ENCODE data around the gene SPAG16.

Gene SPAG16

DNA sequence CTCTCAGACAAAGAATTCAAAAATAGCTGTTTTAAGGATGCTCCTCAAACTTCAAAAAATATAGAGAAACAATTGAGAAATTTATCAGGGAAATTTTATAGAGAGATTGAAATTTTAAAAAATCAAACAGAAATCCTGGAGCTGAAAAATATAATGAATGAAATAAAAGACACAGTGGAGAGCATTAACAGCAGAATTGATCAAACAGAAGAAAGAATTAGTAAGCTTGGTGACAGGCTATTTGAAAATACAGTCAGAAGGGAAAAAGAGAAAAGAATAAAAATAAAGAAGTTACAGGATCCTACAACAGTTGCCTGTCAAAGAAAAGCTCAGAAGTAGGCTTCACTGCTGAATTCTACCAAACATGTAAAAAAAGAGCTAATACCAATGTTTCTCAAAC, 832.8 kb downstream of the SPAG16 start:
- no peaks in the 10 kb centered on the region for H3K36me3 ChIP-seq (ENCODE audit: insufficient read depth, insufficient read length, low read length)
- TF ChIP-seq SUZ12 (IDR thresholded peaks at IDR 0.05; ENCODE audit: extremely low read depth, insufficient read depth, insufficient read length), result no peak
- no peak for TF ChIP-seq YY1 (IDR thresholded peaks at IDR 0.05; ENCODE audit: insufficient read depth, insufficient read length)
- TF ChIP-seq ZNF274 (IDR thresholded peaks at IDR 0.05; ENCODE audit: low read depth, low read length), result no peak
- peaks cover 21% of the 10 kb centered on the region for H3K9me3 ChIP-seq (ENCODE audit: insufficient read depth, low read length)
- no peaks in the 10 kb centered on the region for H3K27me3 ChIP-seq (ENCODE audit: insufficient read depth, insufficient read length)
- H3K9ac ChIP-seq (ENCODE audit: insufficient read length, low read depth), result no peak overlapping the region
- H3K4me3 ChIP-seq (ENCODE audit: insufficient read length, low read depth), result no peak overlapping the region
- peaks cover 2% of the 10 kb centered on the region for H3K4me1 ChIP-seq (ENCODE audit: insufficient read depth, insufficient read length)
- DNase-seq (ENCODE audit: low read depth, low spot score), result no peak

DNA sequence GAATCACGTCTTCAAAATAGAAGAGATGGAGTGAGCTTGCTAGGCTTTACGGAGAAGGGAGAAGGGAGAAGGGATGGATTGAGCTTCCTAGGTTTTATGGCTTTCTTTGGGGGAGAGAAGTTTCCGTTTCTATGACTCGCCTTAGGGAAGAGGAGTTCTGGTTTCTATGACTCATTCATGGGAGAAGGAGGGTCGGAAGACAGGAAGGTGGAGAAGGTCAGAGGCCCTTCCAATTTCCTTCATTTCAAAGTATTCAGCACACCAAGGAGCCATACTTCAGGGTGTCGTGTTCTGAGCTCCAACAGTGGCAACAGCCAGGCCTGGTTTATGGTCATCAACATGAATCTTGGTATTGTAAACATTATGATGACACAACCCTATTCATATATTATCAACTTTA, 841.9 kb downstream of the SPAG16 start:
- TF ChIP-seq SUZ12 (IDR thresholded peaks at IDR 0.05; ENCODE audit: extremely low read depth, insufficient read depth, insufficient read length) (no peak), YY1 (IDR thresholded peaks at IDR 0.05; ENCODE audit: insufficient read depth, insufficient read length) (no peak), ZNF274 (IDR thresholded peaks at IDR 0.05; ENCODE audit: low read depth, low read length) (no peak)
- Histone ChIP-seq H3K4me3 (ENCODE audit: insufficient read length, low read depth) (no peak overlapping the region), H3K4me1 (ENCODE audit: insufficient read depth, insufficient read length) (no peaks in the 10 kb centered on the region), H3K9me3 (ENCODE audit: insufficient read depth, low read length) (0 out of 2 replicates have a peak, but pooled peaks cover 4% of the 10 kb centered on the region), H3K9ac (ENCODE audit: insufficient read length, low read depth) (no peak overlapping the region), H3K27me3 (ENCODE audit: insufficient read depth, insufficient read length) (no peaks in the 10 kb centered on the region), H3K36me3 (ENCODE audit: insufficient read depth, insufficient read length, low read length) (no peaks in the 10 kb centered on the region)
- DNase-seq (ENCODE audit: low read depth, low spot score), result no peak

DNA sequence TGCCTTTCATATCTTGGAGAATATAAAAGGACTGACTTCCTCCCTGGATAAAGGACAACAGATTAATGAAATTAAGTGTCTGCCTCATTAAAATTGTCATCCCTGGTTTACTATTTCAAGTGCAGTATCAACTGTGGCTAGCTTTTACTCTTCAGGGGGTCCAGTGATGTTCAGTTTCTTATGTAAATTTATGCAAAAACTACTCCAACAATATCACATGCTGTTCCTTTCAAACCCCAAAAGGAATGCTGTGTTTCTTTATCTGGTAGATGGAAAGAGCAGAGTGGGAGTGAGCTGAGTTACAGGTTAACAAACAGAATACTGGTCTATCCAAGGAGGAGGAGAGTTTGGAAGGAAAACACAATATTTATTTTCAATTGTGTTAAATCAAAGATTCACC, 842.9 kb downstream of the SPAG16 start:
- H3K36me3 ChIP-seq (ENCODE audit: insufficient read depth, insufficient read length, low read length), result no peaks in the 10 kb centered on the region
- TF ChIP-seq YY1 (IDR thresholded peaks at IDR 0.05; ENCODE audit: insufficient read depth, insufficient read length), result no peak
- no peak for TF ChIP-seq ZNF274 (IDR thresholded peaks at IDR 0.05; ENCODE audit: low read depth, low read length)
- TF ChIP-seq SUZ12 (IDR thresholded peaks at IDR 0.05; ENCODE audit: extremely low read depth, insufficient read depth, insufficient read length), result no peak
- H3K4me1 ChIP-seq (ENCODE audit: insufficient read depth, insufficient read length), result no peaks in the 10 kb centered on the region
- no peaks in the 10 kb centered on the region for H3K27me3 ChIP-seq (ENCODE audit: insufficient read depth, insufficient read length)
- H3K9ac ChIP-seq (ENCODE audit: insufficient read length, low read depth), result no peak overlapping the region
- 0 out of 2 replicates have a peak, but pooled peaks cover 4% of the 10 kb centered on the region for H3K9me3 ChIP-seq (ENCODE audit: insufficient read depth, low read length)
- H3K4me3 ChIP-seq (ENCODE audit: insufficient read length, low read depth), result no peak overlapping the region
- peak; percentile 84 for DNase-seq (ENCODE audit: low read depth, low spot score)

DNA sequence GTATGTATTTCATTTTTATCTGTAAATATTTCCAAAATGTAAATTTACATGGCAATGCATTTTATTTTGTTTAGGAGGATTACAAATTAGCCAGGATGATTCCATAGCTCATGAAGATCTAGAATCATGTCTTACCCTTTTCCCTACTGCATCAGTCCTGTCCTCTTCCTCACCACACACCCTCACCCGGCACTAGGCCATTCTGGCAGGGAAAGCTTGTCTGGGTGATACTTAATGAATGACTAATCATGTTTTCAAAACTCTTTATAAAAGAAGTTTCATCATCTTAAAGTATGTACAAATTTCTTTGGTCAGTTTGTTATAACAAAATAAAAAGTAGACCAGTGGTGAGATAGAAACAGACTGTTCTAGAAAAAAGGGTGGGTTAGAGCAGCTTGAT, 843.3 kb downstream of the SPAG16 start:
- TF ChIP-seq YY1 (IDR thresholded peaks at IDR 0.05; ENCODE audit: insufficient read depth, insufficient read length) (no peak), ZNF274 (IDR thresholded peaks at IDR 0.05; ENCODE audit: low read depth, low read length) (no peak), SUZ12 (IDR thresholded peaks at IDR 0.05; ENCODE audit: extremely low read depth, insufficient read depth, insufficient read length) (no peak)
- Histone ChIP-seq H3K4me1 (ENCODE audit: insufficient read depth, insufficient read length) (no peaks in the 10 kb centered on the region), H3K36me3 (ENCODE audit: insufficient read depth, insufficient read length, low read length) (no peaks in the 10 kb centered on the region), H3K27me3 (ENCODE audit: insufficient read depth, insufficient read length) (no peaks in the 10 kb centered on the region), H3K9ac (ENCODE audit: insufficient read length, low read depth) (no peak overlapping the region), H3K4me3 (ENCODE audit: insufficient read length, low read depth) (no peak overlapping the region), H3K9me3 (ENCODE audit: insufficient read depth, low read length) (0 out of 2 replicates have a peak, but pooled peaks cover 4% of the 10 kb centered on the region)
- no peak for DNase-seq (ENCODE audit: low read depth, low spot score)

DNA sequence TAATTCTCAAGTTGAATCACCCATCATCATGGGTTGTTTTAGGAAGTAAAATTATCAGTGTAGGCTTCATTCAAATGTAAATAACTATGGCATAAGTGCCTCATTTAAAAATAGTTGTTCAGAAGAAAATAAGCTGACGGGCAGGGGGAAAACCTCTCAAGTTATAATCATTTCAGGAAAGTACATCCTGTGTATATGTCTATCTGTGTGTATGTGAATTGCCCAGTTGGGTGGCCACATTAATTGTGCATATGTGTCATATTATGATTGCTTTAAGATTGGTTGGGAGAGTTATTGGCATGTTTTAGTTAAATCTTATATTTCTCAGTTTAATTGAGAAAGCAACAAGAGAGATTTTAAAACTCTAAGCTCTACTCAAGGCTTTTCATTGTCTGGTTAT, 843.8 kb downstream of the SPAG16 start:
- Histone ChIP-seq H3K9ac (ENCODE audit: insufficient read length, low read depth) (no peak overlapping the region), H3K4me1 (ENCODE audit: insufficient read depth, insufficient read length) (no peaks in the 10 kb centered on the region), H3K9me3 (ENCODE audit: insufficient read depth, low read length) (0 out of 2 replicates have a peak, but pooled peaks cover 4% of the 10 kb centered on the region), H3K36me3 (ENCODE audit: insufficient read depth, insufficient read length, low read length) (no peaks in the 10 kb centered on the region), H3K27me3 (ENCODE audit: insufficient read depth, insufficient read length) (no peaks in the 10 kb centered on the region), H3K4me3 (ENCODE audit: insufficient read length, low read depth) (no peak overlapping the region)
- TF ChIP-seq SUZ12 (IDR thresholded peaks at IDR 0.05; ENCODE audit: extremely low read depth, insufficient read depth, insufficient read length) (no peak), YY1 (IDR thresholded peaks at IDR 0.05; ENCODE audit: insufficient read depth, insufficient read length) (no peak), ZNF274 (IDR thresholded peaks at IDR 0.05; ENCODE audit: low read depth, low read length) (no peak)
- DNase-seq (ENCODE audit: low read depth, low spot score), result no peak

DNA sequence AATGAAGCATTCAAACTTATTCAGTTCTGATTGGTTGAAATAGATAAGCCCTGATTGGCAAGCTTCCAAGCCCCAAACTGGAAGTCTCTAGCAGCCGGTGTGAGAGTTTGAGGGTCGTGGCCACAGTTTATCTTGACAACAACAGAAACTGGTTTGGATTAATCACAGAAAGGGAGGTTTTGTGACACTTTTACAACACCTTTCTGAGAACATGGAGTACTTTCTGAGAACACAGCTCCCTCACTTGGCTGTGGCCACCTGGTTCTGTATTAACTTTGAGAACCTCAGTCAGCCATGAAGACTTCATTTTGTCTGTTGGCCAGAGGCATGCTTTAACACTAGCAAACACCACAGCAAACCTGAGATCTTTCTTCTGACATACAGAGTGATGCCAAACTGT, 845.9 kb downstream of the SPAG16 start:
- no peak overlapping the region for H3K4me3 ChIP-seq (ENCODE audit: insufficient read length, low read depth)
- no peaks in the 10 kb centered on the region for H3K27me3 ChIP-seq (ENCODE audit: insufficient read depth, insufficient read length)
- no peak for DNase-seq (ENCODE audit: low read depth, low spot score)
- TF ChIP-seq SUZ12 (IDR thresholded peaks at IDR 0.05; ENCODE audit: extremely low read depth, insufficient read depth, insufficient read length) (no peak), ZNF274 (IDR thresholded peaks at IDR 0.05; ENCODE audit: low read depth, low read length) (no peak), YY1 (IDR thresholded peaks at IDR 0.05; ENCODE audit: insufficient read depth, insufficient read length) (no peak)
- H3K9ac ChIP-seq (ENCODE audit: insufficient read length, low read depth), result no peak overlapping the region
- H3K9me3 ChIP-seq (ENCODE audit: insufficient read depth, low read length), result 0 out of 2 replicates have a peak, but pooled peaks cover 4% of the 10 kb centered on the region
- no peaks in the 10 kb centered on the region for H3K4me1 ChIP-seq (ENCODE audit: insufficient read depth, insufficient read length)
- H3K36me3 ChIP-seq (ENCODE audit: insufficient read depth, insufficient read length, low read length), result no peaks in the 10 kb centered on the region

DNA sequence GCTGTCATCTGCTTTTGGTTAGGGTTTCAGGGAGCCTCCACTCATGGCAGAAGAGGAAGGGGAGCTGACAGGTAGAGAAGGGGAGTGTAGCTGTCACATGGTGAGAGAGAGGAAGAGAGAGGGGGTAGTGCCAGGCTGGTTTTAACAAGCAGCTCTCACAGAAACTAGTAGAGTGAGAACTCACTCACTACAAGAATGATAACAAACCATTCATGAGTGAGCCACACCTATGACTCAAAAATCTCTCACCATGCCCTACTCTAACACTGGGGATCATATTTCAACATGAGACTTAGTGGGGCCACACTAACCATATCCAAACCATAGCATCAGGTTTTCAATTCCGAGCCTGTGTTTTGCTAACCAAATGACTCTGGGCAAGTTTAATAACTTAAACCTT, 851.7 kb downstream of the SPAG16 start:
- no peak for TF ChIP-seq YY1 (IDR thresholded peaks at IDR 0.05; ENCODE audit: insufficient read depth, insufficient read length)
- no peak for TF ChIP-seq SUZ12 (IDR thresholded peaks at IDR 0.05; ENCODE audit: extremely low read depth, insufficient read depth, insufficient read length)
- TF ChIP-seq ZNF274 (IDR thresholded peaks at IDR 0.05; ENCODE audit: low read depth, low read length), result no peak

More for the DNA sequence above, 851.7 kb downstream of the SPAG16 start:
- Histone ChIP-seq H3K9me3 (ENCODE audit: insufficient read depth, low read length) (no peaks in the 10 kb centered on the region), H3K4me3 (ENCODE audit: insufficient read length, low read depth) (no peak overlapping the region), H3K36me3 (ENCODE audit: insufficient read depth, insufficient read length, low read length) (no peaks in the 10 kb centered on the region), H3K9ac (ENCODE audit: insufficient read length, low read depth) (no peak overlapping the region), H3K27me3 (ENCODE audit: insufficient read depth, insufficient read length) (no peaks in the 10 kb centered on the region), H3K4me1 (ENCODE audit: insufficient read depth, insufficient read length) (no peaks in the 10 kb centered on the region)
- no peak for DNase-seq (ENCODE audit: low read depth, low spot score)

Measured in NT2/D1 (cell line).